ENCODE results near the gene ISCU.

DNA sequence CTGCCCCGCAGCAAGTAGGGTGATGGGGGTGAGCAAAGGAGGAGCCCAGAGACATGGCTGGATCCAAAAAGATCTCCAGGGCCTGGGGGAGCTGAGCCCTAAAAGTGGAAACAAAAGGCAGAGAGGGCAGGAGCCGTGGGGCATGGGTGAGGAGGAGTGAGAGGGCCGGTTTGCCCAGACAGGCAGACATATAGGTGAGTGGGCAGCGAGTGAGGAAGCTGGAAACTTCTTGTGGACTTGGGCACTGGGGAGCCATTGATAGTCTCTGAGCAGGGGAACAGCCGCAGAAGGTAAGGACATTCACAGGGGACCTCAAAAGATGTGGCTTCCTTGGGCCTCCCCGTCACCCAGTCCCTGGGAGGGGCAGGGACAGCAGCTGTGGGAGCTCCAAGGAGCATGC, 52.2 kb downstream of the ISCU start:
- no peak for TF ChIP-seq FOXP2 (optimal IDR thresholded peaks at IDR 0.05; ENCODE audit: control extremely low read depth, extremely low read length, insufficient read depth)
- TF ChIP-seq POLR2AphosphoS5 (IDR thresholded peaks at IDR 0.05; ENCODE audit: borderline replicate concordance, low read depth, low read length): no peak

Data from SK-N-MC (cell line).